IPS DF 4.7 (cell line): Measurements from ENCODE around the gene REV1.
"Not testable (repeated sequence)": the region's sequence is repeated elsewhere in the genome, so short reads cannot be mapped to it uniquely, and the experiment has no call there.

Experiments used
- DNase-seq: peaks from one replicate; pipeline ENCODE4 v3.0.0-alpha.2; 2013; ENCODE audit warnings: low spot score; ENCODE audit errors: extremely low read depth

The REV1 gene

DNA sequence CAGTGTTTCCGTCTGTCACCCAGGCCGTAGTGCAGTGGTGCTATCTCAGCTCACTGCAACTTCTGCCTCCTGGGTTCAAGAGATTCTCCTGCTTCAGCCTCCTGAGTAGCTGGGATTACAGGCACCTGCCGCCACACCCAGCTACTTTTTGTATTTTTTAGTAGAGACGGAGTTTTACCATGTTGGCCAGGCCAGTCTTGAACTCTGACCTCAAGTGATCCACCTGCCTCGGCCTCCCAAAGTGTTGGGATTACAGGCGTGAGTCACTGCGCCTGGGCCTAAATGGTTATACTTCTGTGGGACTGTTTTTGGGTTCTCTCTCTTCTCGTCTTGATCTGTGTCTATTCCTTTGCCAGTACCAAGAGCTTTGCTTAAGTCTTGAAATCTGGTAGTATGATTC, 135.0 kb downstream of the REV1 start:
- DNase-seq, result not testable (repeated sequence)

- no peak for DNase-seq
These were observed 135.7 kb downstream of the REV1 start for GRCh38 chr2:99354070-99354469.
